ENCODE measurements around the gene ENDOV.

GRCh38 chr17:80423536-80424225, 8.7 kb downstream of the ENDOV start:
- TF ChIP-seq EP300 (IDR thresholded peaks at IDR 0.05) (no peak), POLR2A (IDR thresholded peaks at IDR 0.05) (no peak), POLR2AphosphoS5 (IDR thresholded peaks at IDR 0.05) (no peak)
- TF ChIP-seq, protein P1, sequence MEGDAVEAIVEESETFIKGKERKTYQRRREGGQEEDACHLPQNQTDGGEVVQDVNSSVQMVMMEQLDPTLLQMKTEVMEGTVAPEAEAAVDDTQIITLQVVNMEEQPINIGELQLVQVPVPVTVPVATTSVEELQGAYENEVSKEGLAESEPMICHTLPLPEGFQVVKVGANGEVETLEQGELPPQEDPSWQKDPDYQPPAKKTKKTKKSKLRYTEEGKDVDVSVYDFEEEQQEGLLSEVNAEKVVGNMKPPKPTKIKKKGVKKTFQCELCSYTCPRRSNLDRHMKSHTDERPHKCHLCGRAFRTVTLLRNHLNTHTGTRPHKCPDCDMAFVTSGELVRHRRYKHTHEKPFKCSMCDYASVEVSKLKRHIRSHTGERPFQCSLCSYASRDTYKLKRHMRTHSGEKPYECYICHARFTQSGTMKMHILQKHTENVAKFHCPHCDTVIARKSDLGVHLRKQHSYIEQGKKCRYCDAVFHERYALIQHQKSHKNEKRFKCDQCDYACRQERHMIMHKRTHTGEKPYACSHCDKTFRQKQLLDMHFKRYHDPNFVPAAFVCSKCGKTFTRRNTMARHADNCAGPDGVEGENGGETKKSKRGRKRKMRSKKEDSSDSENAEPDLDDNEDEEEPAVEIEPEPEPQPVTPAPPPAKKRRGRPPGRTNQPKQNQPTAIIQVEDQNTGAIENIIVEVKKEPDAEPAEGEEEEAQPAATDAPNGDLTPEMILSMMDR (IDR thresholded peaks at IDR 0.05), result no peak
